BE2C (cell line): Measurements from ENCODE around the gene TMEM250.

Source experiments
- DNase-seq: peaks from one replicate; pipeline ENCODE4 v3.0.0-alpha.2; 2020
- H3K27me3 ChIP-seq: fragments of 250-450 bp; sonication (Bioruptor Pico); 2 replicates; pipeline ENCODE4 v1.5.1; 2020; ENCODE audit warnings: mild to moderate bottlenecking
- H3K36me3 ChIP-seq: fragments of 250-450 bp; sonication (Bioruptor Pico); 2 replicates; pipeline ENCODE4 v1.5.1; 2020; ENCODE audit warnings: mild to moderate bottlenecking
- H3K4me1 ChIP-seq: fragments of 250-450 bp; sonication (Bioruptor Pico); 2 replicates; pipeline ENCODE4 v1.5.1; 2020
- H3K4me3 ChIP-seq: 2 replicates; pipeline ENCODE4 v1.5.1; 2011; ENCODE audit warnings: low read depth, low read length
- H3K9me3 ChIP-seq: fragments of 250-450 bp; sonication (Bioruptor Pico); 2 replicates; pipeline ENCODE4 v1.5.1; 2020
- CTCF ChIP-seq: IDR thresholded peaks from 2 replicates; pipeline ENCODE4 v1.5.1; 2012; ENCODE audit warnings: mild to moderate bottlenecking, low read depth, low read length

The TMEM250 gene

GRCh38 chr9:136075134-136075841 is 43.4 kb downstream of the TMEM250 start:
- peak; percentile 9 for DNase-seq
- no peak for TF ChIP-seq CTCF
- Histone ChIP-seq H3K36me3 (no peaks in the 10 kb centered on the region), H3K4me3 (no peak overlapping the region), H3K9me3 (no peaks in the 10 kb centered on the region), H3K4me1 (no peaks in the 10 kb centered on the region), H3K27me3 (no peaks in the 10 kb centered on the region)

- Histone ChIP-seq H3K4me3 (no peak overlapping the region), H3K9me3 (no peaks in the 10 kb centered on the region), H3K36me3 (no peaks in the 10 kb centered on the region), H3K4me1 (no peaks in the 10 kb centered on the region), H3K27me3 (no peaks in the 10 kb centered on the region)
- TF ChIP-seq CTCF, result no peak
- DNase-seq, result peak; percentile 4
Observed at GRCh38 chr9:136074706-136075105, 44.0 kb downstream of the TMEM250 start.
